Nephron progenitor cell (in vitro differentiated cells): Measurements from ENCODE around the gene NPTX1.

Experiments
- DNase-seq: peaks from one replicate; pipeline ENCODE4 v3.0.0; 2021
- H3K27ac Mint-ChIP-seq: 2 replicates; pipeline ENCODE4 v1.8.0; 2021; ENCODE audit warnings: mild to moderate bottlenecking, moderate library complexity, mixed read lengths
- H3K27me3 Mint-ChIP-seq: 2 replicates; pipeline ENCODE4 v1.8.0; 2021; ENCODE audit warnings: mild to moderate bottlenecking, low read depth, mixed read lengths; ENCODE audit not compliant: poor library complexity
- H3K36me3 Mint-ChIP-seq: 2 replicates; pipeline ENCODE4 v1.8.0; 2021; ENCODE audit warnings: low read depth, mixed read lengths
- H3K4me1 Mint-ChIP-seq: 2 replicates; pipeline ENCODE4 v1.8.0; 2021; ENCODE audit warnings: mixed read lengths
- H3K4me3 Mint-ChIP-seq: 2 replicates; pipeline ENCODE4 v1.8.0; 2021; ENCODE audit warnings: mild to moderate bottlenecking, moderate library complexity, mixed read lengths
- H3K9me3 Mint-ChIP-seq: 2 replicates; pipeline ENCODE4 v1.8.0; 2021; ENCODE audit warnings: mild to moderate bottlenecking, moderate library complexity, mixed read lengths
- CTCF ChIP-seq: fragments of 200-600 bp; sonication (generic); IDR thresholded peaks from 2 replicates; pipeline ENCODE4 v1.5.0; 2021; ENCODE audit warnings: antibody characterized with exemption

The NPTX1 gene

GRCh38 chr17:80449194-80449929, 27.0 kb downstream of the NPTX1 start:
- no peak for DNase-seq
- H3K27ac Mint-ChIP-seq, result no peak overlapping the region
- no peak overlapping the region for H3K4me3 Mint-ChIP-seq
- H3K9me3 Mint-ChIP-seq, result no peaks in the 10 kb centered on the region
- peaks cover 25% of the 10 kb centered on the region for H3K27me3 Mint-ChIP-seq
- H3K36me3 Mint-ChIP-seq, result no peaks in the 10 kb centered on the region
- H3K4me1 Mint-ChIP-seq, result peaks cover 48% of the 10 kb centered on the region
- no peak for TF ChIP-seq CTCF

- Mint-ChIP-seq H3K4me1 (peaks cover 33% of the 10 kb centered on the region), H3K9me3 (no peaks in the 10 kb centered on the region), H3K27ac (no peak overlapping the region), H3K27me3 (peaks cover 37% of the 10 kb centered on the region), H3K4me3 (no peak overlapping the region), H3K36me3 (no peaks in the 10 kb centered on the region)
- no peak for TF ChIP-seq CTCF
- DNase-seq, result no peak
These were observed 28.6 kb downstream of the NPTX1 start for GRCh38 chr17:80447790-80448189.

- H3K36me3 Mint-ChIP-seq, result no peaks in the 10 kb centered on the region
- H3K27me3 Mint-ChIP-seq, result peaks cover 45% of the 10 kb centered on the region
- H3K4me3 Mint-ChIP-seq, result no peak overlapping the region
- H3K4me1 Mint-ChIP-seq, result peaks cover 28% of the 10 kb centered on the region
- no peak for DNase-seq
- TF ChIP-seq CTCF, result no peak
- H3K27ac Mint-ChIP-seq, result no peak overlapping the region
- no peaks in the 10 kb centered on the region for H3K9me3 Mint-ChIP-seq
These were observed 29.6 kb downstream of the NPTX1 start for GRCh38 chr17:80446645-80447405.

GRCh38 chr17:80445726-80446110, 30.7 kb downstream of the NPTX1 start:
- no peaks in the 10 kb centered on the region for H3K9me3 Mint-ChIP-seq
- TF ChIP-seq CTCF, result no peak
- no peak for DNase-seq

GRCh38 chr17:80445007-80445725, 31.2 kb downstream of the NPTX1 start:
- DNase-seq, result no peak
- Mint-ChIP-seq H3K27me3 (peaks cover 57% of the 10 kb centered on the region), H3K4me1 (peaks cover 14% of the 10 kb centered on the region), H3K36me3 (no peaks in the 10 kb centered on the region), H3K9me3 (no peaks in the 10 kb centered on the region), H3K4me3 (no peak overlapping the region), H3K27ac (no peak overlapping the region)
- no peak for TF ChIP-seq CTCF

More at GRCh38 chr17:80445726-80446110, 30.7 kb downstream of the NPTX1 start:
- H3K4me3 Mint-ChIP-seq, result no peak overlapping the region
- H3K36me3 Mint-ChIP-seq, result no peaks in the 10 kb centered on the region
- H3K27ac Mint-ChIP-seq, result no peak overlapping the region
- peaks cover 19% of the 10 kb centered on the region for H3K4me1 Mint-ChIP-seq
- peaks cover 54% of the 10 kb centered on the region for H3K27me3 Mint-ChIP-seq
